Thoracic aorta (tissue), 2 donors: Measurements from ENCODE around the gene DNAJB8. TPM values are rescaled to one million over a fixed set of nuclear protein-coding genes. Genes with fewer than 3 reads are reported as not detected.

Source experiments
- ATAC-seq: fragments of 150-250 bp; one replicate; pipeline ENCODE4 v1.8.0; 2017; ENCODE audit warnings: low read depth; ENCODE audit not compliant: insufficient number of reproducible peaks, low FRiP score
- DNase-seq: peaks from one replicate; pipeline ENCODE4 v3.0.0-alpha.2; 2020; ENCODE audit warnings: low spot score
- H3K27ac ChIP-seq, 2 donors: fragments of 200-600 bp; sonication (generic); 1 replicate in 1 of 2; 2 replicates in 1 of 2; pipeline ENCODE4 v1.5.1; 2016; ENCODE audit warnings: mild to moderate bottlenecking in 2 of 2, moderate library complexity in 2 of 2
- H3K27me3 ChIP-seq: fragments of 200-600 bp; sonication (generic); replicated peaks from 2 replicates; pipeline ENCODE4 v1.6.0; 2016; ENCODE audit warnings: mild to moderate bottlenecking; ENCODE audit not compliant: insufficient read depth
- H3K36me3 ChIP-seq: fragments of 200-600 bp; sonication (generic); one replicate; pipeline ENCODE4 v1.5.1; 2016
- H3K4me1 ChIP-seq, 2 donors: fragments of 200-600 bp; sonication (generic); 1 replicate in 1 of 2; 2 replicates in 1 of 2; pipeline versions ENCODE4 v1.5.1 to v1.6.0; 2016; ENCODE audit warnings: low read depth in 2 of 2, mild to moderate bottlenecking in 1 of 2; ENCODE audit not compliant: control insufficient read depth in 1 of 2
- H3K4me3 ChIP-seq: fragments of 200-600 bp; sonication (generic); 2 replicates; pipeline ENCODE4 v1.5.1; 2016; ENCODE audit warnings: mild to moderate bottlenecking
- H3K9me3 ChIP-seq: fragments of 200-600 bp; sonication (generic); 2 replicates; pipeline ENCODE4 v1.5.1; 2016
- CTCF ChIP-seq: fragments of 200-600 bp; sonication (generic); IDR thresholded peaks from one replicate; pipeline ENCODE4 v1.5.1; 2019; ENCODE audit warnings: antibody characterized with exemption
- total RNA-seq, 2 donors: library from RNA; depleted of rRNA; stranded (reverse); fragments of >200 nt; gene quantifications; one replicate each; pipeline versions ENCODE4 v1.1.0 to v1.2.3, GENCODE V29; 2016

Gene DNAJB8
- total RNA-seq, 2 donors from 2014 or later: not detected

DNA sequence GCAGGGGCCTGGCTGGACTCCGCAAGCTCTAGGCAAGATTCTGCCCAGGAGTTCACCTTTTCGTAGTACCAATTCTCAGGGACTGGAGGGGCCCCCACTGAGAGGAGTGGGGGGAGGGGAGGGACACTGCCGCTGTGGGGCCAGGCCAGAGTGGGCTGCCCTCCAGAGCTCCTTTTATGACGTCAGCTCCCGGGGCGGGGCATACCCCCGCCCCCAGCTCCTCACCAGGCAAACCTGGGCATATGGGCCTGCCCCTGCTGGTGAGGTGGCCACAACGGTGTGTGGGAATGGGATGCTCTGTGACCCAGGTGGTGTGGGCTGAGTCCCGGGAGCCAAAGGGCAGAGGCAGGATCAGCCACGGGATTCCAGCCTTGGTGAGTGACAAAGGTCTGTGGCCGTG lies 3.3 kb downstream of the DNAJB8 start:
- TF ChIP-seq CTCF: no peak
- no peaks in the 10 kb centered on the region for H3K4me1 ChIP-seq
- no peaks in the 10 kb centered on the region for H3K36me3 ChIP-seq
- no peak overlapping the region for H3K27ac ChIP-seq
- ATAC-seq: no peak
- DNase-seq: no peak
- no peaks in the 10 kb centered on the region for H3K9me3 ChIP-seq
- H3K4me3 ChIP-seq: no peak overlapping the region
- no peaks in the 10 kb centered on the region for H3K27me3 ChIP-seq

DNA sequence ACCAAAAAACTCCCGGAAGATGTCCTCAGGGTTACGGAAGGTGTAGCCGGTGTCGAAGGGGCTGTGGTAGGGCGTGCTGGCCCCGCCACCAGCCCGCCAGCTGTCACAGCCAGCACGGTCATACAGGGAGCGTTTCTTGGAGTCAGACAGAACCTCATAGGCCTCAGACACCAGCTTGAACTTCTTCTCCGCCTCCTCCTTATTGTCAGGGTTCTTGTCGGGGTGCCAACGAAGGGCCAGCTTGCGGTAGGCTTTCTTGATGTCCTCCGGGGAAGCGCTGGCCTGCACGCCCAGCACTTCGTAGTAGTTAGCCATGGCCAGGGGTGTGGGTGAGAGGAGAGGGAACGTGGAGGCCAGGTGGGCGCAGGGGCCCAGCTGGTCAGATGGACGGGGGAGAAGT lies 3.8 kb downstream of the DNAJB8 start:
- no peaks in the 10 kb centered on the region for H3K36me3 ChIP-seq

GRCh38 chr3:128462341-128462910 lies 4.3 kb downstream of the DNAJB8 start:
- Histone ChIP-seq H3K27ac (no peak overlapping the region), H3K27me3 (no peaks in the 10 kb centered on the region), H3K36me3 (no peaks in the 10 kb centered on the region), H3K4me1 (no peaks in the 10 kb centered on the region), H3K9me3 (no peaks in the 10 kb centered on the region), H3K4me3 (no peak overlapping the region)
- no peak for ATAC-seq
- no peak for TF ChIP-seq CTCF
- DNase-seq: no peak

More for the DNA sequence above, 3.8 kb downstream of the DNAJB8 start:
- no peaks in the 10 kb centered on the region for H3K27me3 ChIP-seq
- no peak overlapping the region for H3K27ac ChIP-seq
- no peak overlapping the region for H3K4me3 ChIP-seq
- no peak for TF ChIP-seq CTCF
- H3K9me3 ChIP-seq: no peaks in the 10 kb centered on the region
- H3K4me1 ChIP-seq: no peaks in the 10 kb centered on the region
- ATAC-seq (no peak), DNase-seq (no peak)

- DNase-seq (no peak), ATAC-seq (no peak)
- Histone ChIP-seq H3K27ac (no peak overlapping the region), H3K4me1 (no peaks in the 10 kb centered on the region), H3K36me3 (no peaks in the 10 kb centered on the region), H3K27me3 (no peaks in the 10 kb centered on the region), H3K4me3 (no peak overlapping the region), H3K9me3 (no peaks in the 10 kb centered on the region)
- no peak for TF ChIP-seq CTCF
Measured at GRCh38 chr3:128461731-128462130, 5.0 kb downstream of the DNAJB8 start.

DNA sequence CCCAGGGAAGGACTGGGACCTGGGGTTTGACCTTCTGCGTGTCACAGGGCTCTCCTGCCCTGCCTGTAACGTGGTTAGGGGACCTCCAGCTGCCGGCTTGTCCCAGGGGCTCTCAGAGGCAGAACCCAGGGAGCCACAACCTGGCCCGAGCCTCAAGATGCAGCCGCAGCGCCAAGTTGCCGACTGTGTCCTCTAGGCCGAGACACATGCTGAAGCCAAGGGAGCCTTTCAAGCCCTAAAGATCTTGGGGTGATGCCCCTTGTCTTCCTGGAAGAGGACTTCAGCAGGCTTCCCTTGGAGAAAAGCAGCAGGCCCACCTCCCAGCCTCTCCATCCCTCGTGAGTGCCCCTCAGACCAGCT lies 7.2 kb downstream of the DNAJB8 start:
- TF ChIP-seq CTCF: no peak
- H3K9me3 ChIP-seq: no peaks in the 10 kb centered on the region
- no peaks in the 10 kb centered on the region for H3K4me1 ChIP-seq
- H3K36me3 ChIP-seq: no peaks in the 10 kb centered on the region
- no peak for DNase-seq
- no peak overlapping the region for H3K27ac ChIP-seq
- H3K4me3 ChIP-seq: no peak overlapping the region
- no peaks in the 10 kb centered on the region for H3K27me3 ChIP-seq
- ATAC-seq: no peak
